BLaER1 (cell line): ENCODE measurements around the gene IL25.
"Not testable (repeated sequence)": the region's sequence is repeated elsewhere in the genome, so short reads cannot be mapped to it uniquely, and the experiment has no call there.

ENCODE experiments used
- H3K27ac ChIP-seq: shearing (Covaris generic); formaldehyde crosslinking; 2 replicates; pipeline ENCODE4 v1.8.1; 2022
- H3K27me3 ChIP-seq: shearing (Covaris generic); formaldehyde crosslinking; 2 replicates; pipeline ENCODE4 v1.8.1; 2022
- H3K36me3 ChIP-seq: shearing (Covaris generic); formaldehyde crosslinking; 2 replicates; pipeline ENCODE4 v1.8.1; 2022
- H3K4me1 ChIP-seq: shearing (Covaris generic); formaldehyde crosslinking; 2 replicates; pipeline ENCODE4 v1.8.1; 2022
- H3K4me2 ChIP-seq: shearing (Covaris generic); formaldehyde crosslinking; 2 replicates; pipeline ENCODE4 v1.8.1; 2022
- H3K4me3 ChIP-seq: shearing (Covaris generic); formaldehyde crosslinking; 2 replicates; pipeline ENCODE4 v1.8.1; 2022
- H3K9ac ChIP-seq: shearing (Covaris generic); formaldehyde crosslinking; 2 replicates; pipeline ENCODE4 v1.8.1; 2022
- H3K9me3 ChIP-seq: shearing (Covaris generic); formaldehyde crosslinking; 2 replicates; pipeline ENCODE4 v1.8.1; 2022
- H4K20me1 ChIP-seq: shearing (Covaris generic); formaldehyde crosslinking; 2 replicates; pipeline ENCODE4 v1.8.1; 2022
- Cebpa-rat ChIP-seq: shearing (Covaris generic); IDR thresholded peaks from 2 replicates; pipeline ENCODE4 v1.8.1; 2022

Gene IL25

GRCh38 chr14:23387916-23388882 is 15.6 kb downstream of the IL25 start:
- no peaks in the 10 kb centered on the region for H3K9me3 ChIP-seq
- no peak overlapping the region for H3K4me2 ChIP-seq
- no peak overlapping the region for H3K9ac ChIP-seq
- no peak overlapping the region for H3K27ac ChIP-seq
- H4K20me1 ChIP-seq: no peaks in the 10 kb centered on the region
- no peaks in the 10 kb centered on the region for H3K27me3 ChIP-seq
- no peak overlapping the region for H3K4me3 ChIP-seq
- TF ChIP-seq Cebpa-rat: no peak
- H3K4me1 ChIP-seq: no peaks in the 10 kb centered on the region
- no peaks in the 10 kb centered on the region for H3K36me3 ChIP-seq

- no peaks in the 10 kb centered on the region for H3K4me1 ChIP-seq
- H3K9ac ChIP-seq: no peak overlapping the region
- H3K27ac ChIP-seq: no peak overlapping the region
- H3K4me3 ChIP-seq: no peak overlapping the region
- H4K20me1 ChIP-seq: no peaks in the 10 kb centered on the region
- no peak for TF ChIP-seq Cebpa-rat
- H3K4me2 ChIP-seq: no peak overlapping the region
- H3K27me3 ChIP-seq: no peaks in the 10 kb centered on the region
- H3K36me3 ChIP-seq: no peaks in the 10 kb centered on the region
- H3K9me3 ChIP-seq: no peaks in the 10 kb centered on the region
These were observed 16.4 kb downstream of the IL25 start for GRCh38 chr14:23388996-23389395.

- Histone ChIP-seq H3K4me1 (no peaks in the 10 kb centered on the region), H3K9me3 (no peaks in the 10 kb centered on the region), H3K27me3 (no peaks in the 10 kb centered on the region), H3K27ac (no peak overlapping the region), H3K4me2 (no peak overlapping the region), H3K4me3 (no peak overlapping the region), H4K20me1 (no peaks in the 10 kb centered on the region), H3K9ac (no peak overlapping the region), H3K36me3 (no peaks in the 10 kb centered on the region)
- no peak for TF ChIP-seq Cebpa-rat
These were observed 16.8 kb downstream of the IL25 start for GRCh38 chr14:23389396-23389795.

- H3K27ac ChIP-seq, H3K4me2 ChIP-seq, H3K27me3 ChIP-seq, H3K36me3 ChIP-seq, H4K20me1 ChIP-seq, H3K4me3 ChIP-seq, H3K9me3 ChIP-seq, H3K4me1 ChIP-seq, H3K9ac ChIP-seq: not testable (repeated sequence)
These were observed 17.3 kb downstream of the IL25 start for GRCh38 chr14:23389871-23390270.

GRCh38 chr14:23392613-23393012 is 20.0 kb downstream of the IL25 start:
- Histone ChIP-seq H3K4me1 (peaks cover 15% of the 10 kb centered on the region), H3K27me3 (no peaks in the 10 kb centered on the region), H3K36me3 (no peaks in the 10 kb centered on the region), H3K9me3 (no peaks in the 10 kb centered on the region), H3K27ac (no peak overlapping the region), H3K4me2 (no peak overlapping the region), H3K4me3 (no peak overlapping the region), H3K9ac (no peak overlapping the region), H4K20me1 (no peaks in the 10 kb centered on the region; the same call in 1 of the 2 replicates)
- no peak for TF ChIP-seq Cebpa-rat

GRCh38 chr14:23396126-23396525 is 23.5 kb downstream of the IL25 start:
- no peak overlapping the region for H3K27ac ChIP-seq
- no peaks in the 10 kb centered on the region; the same call in 1 of the 2 replicates for H4K20me1 ChIP-seq
- no peaks in the 10 kb centered on the region for H3K36me3 ChIP-seq
- no peaks in the 10 kb centered on the region for H3K27me3 ChIP-seq
- TF ChIP-seq Cebpa-rat: no peak
- peaks cover 15% of the 10 kb centered on the region for H3K4me1 ChIP-seq
- peak overlapping the region; percentile 70; the same call in 1 of the 2 replicates for H3K4me2 ChIP-seq
- no peak overlapping the region for H3K4me3 ChIP-seq
- no peak overlapping the region for H3K9ac ChIP-seq
- H3K9me3 ChIP-seq: no peaks in the 10 kb centered on the region

GRCh38 chr14:23396781-23397407 is 24.3 kb downstream of the IL25 start:
- H3K27me3 ChIP-seq: no peaks in the 10 kb centered on the region; the same call in 1 of the 2 replicates
- no peak for TF ChIP-seq Cebpa-rat

GRCh38 chr14:23398348-23398747 is 25.7 kb downstream of the IL25 start:
- Histone ChIP-seq H3K36me3 (no peaks in the 10 kb centered on the region), H4K20me1 (no peaks in the 10 kb centered on the region; the same call in 1 of the 2 replicates), H3K9me3 (no peaks in the 10 kb centered on the region), H3K9ac (no peak overlapping the region), H3K27ac (no peak overlapping the region), H3K4me1 (peaks cover 15% of the 10 kb centered on the region), H3K4me3 (no peak overlapping the region), H3K4me2 (no peak overlapping the region), H3K27me3 (peaks cover 6% of the 10 kb centered on the region)
- no peak for TF ChIP-seq Cebpa-rat

More at GRCh38 chr14:23396781-23397407, 24.3 kb downstream of the IL25 start:
- Histone ChIP-seq H3K9me3 (no peaks in the 10 kb centered on the region), H3K36me3 (no peaks in the 10 kb centered on the region), H3K4me1 (peaks cover 15% of the 10 kb centered on the region), H3K4me3 (no peak overlapping the region), H4K20me1 (no peaks in the 10 kb centered on the region; the same call in 1 of the 2 replicates), H3K4me2 (peak overlapping the region; percentile 70), H3K27ac (no peak overlapping the region), H3K9ac (no peak overlapping the region)

GRCh38 chr14:23399136-23399535 is 26.5 kb downstream of the IL25 start:
- Histone ChIP-seq H3K4me3 (no peak overlapping the region), H3K9ac (no peak overlapping the region), H3K27ac (no peak overlapping the region), H3K36me3 (no peaks in the 10 kb centered on the region), H3K4me2 (no peak overlapping the region), H4K20me1 (peaks cover under 1% of the 10 kb centered on the region; the same call in 1 of the 2 replicates), H3K9me3 (no peaks in the 10 kb centered on the region), H3K4me1 (peaks cover 15% of the 10 kb centered on the region), H3K27me3 (peaks cover 14% of the 10 kb centered on the region)
- no peak for TF ChIP-seq Cebpa-rat

GRCh38 chr14:23399591-23399990 is 27.0 kb downstream of the IL25 start:
- TF ChIP-seq Cebpa-rat: no peak
- no peak overlapping the region for H3K4me2 ChIP-seq
- H3K9me3 ChIP-seq: no peaks in the 10 kb centered on the region
- H3K27ac ChIP-seq: no peak overlapping the region
- no peaks in the 10 kb centered on the region for H3K36me3 ChIP-seq
- peaks cover 18% of the 10 kb centered on the region for H3K27me3 ChIP-seq
- peaks cover 18% of the 10 kb centered on the region for H3K4me1 ChIP-seq
- H3K4me3 ChIP-seq: no peak overlapping the region
- no peak overlapping the region for H3K9ac ChIP-seq
- H4K20me1 ChIP-seq: peaks cover 5% of the 10 kb centered on the region

- not testable (repeated sequence) for H3K36me3 ChIP-seq, H3K4me2 ChIP-seq
These were observed 28.0 kb downstream of the IL25 start for GRCh38 chr14:23400496-23401149.

More at GRCh38 chr14:23400496-23401149, 28.0 kb downstream of the IL25 start:
- not testable (repeated sequence) for H3K27ac ChIP-seq, H3K9me3 ChIP-seq, H3K9ac ChIP-seq, H3K4me3 ChIP-seq
- Histone ChIP-seq H4K20me1 (peaks cover 16% of the 10 kb centered on the region), H3K27me3 (peaks cover 19% of the 10 kb centered on the region), H3K4me1 (peaks cover 28% of the 10 kb centered on the region)
